Measurements from ENCODE around the gene BRME1.

Gene BRME1

GRCh38 chr19:13914777-13915176 is 8.9 kb upstream of the BRME1 start:
- H3K36me3 ChIP-seq (ENCODE audit: control insufficient read depth in 5 of 5, insufficient read depth in 5 of 5, low read length in 5 of 5): peaks cover 3 to 71% (median 56%) of the 10 kb centered on the region in 5 donors
- no peaks in the 10 kb centered on the region for H3K27me3 ChIP-seq (ENCODE audit: control insufficient read depth in 5 of 5, insufficient read depth in 4 of 5, low read length in 5 of 5)
- H3K9ac ChIP-seq (ENCODE audit: low read length in 5 of 5): no peak overlapping the region
- H3K4me3 ChIP-seq (ENCODE audit: low read depth in 1 of 5, low read length in 5 of 5): no peak overlapping the region
- H3K9me3 ChIP-seq (ENCODE audit: control insufficient read depth in 5 of 5, low read length in 5 of 5): no peaks in the 10 kb centered on the region
- H3K27ac ChIP-seq (ENCODE audit: low read depth, low read length): no peak overlapping the region
- peaks cover 0 to 26% (median 3%) of the 10 kb centered on the region in 5 donors for H3K4me1 ChIP-seq (ENCODE audit: control insufficient read depth in 5 of 5, insufficient read depth in 5 of 5, low read length in 5 of 5)

- Histone ChIP-seq H3K4me1 (ENCODE audit: control insufficient read depth in 5 of 5, insufficient read depth in 5 of 5, low read length in 5 of 5) (peaks cover 0 to 22% (median under 1%) of the 10 kb centered on the region in 5 donors), H3K36me3 (ENCODE audit: control insufficient read depth in 5 of 5, insufficient read depth in 5 of 5, low read length in 5 of 5) (peaks cover 3 to 67% (median 48%) of the 10 kb centered on the region in 5 donors), H3K9me3 (ENCODE audit: control insufficient read depth in 5 of 5, low read length in 5 of 5) (no peaks in the 10 kb centered on the region)
Observed at GRCh38 chr19:13913352-13913751, 7.4 kb upstream of the BRME1 start.

GRCh38 chr19:13909430-13909829 is 3.5 kb upstream of the BRME1 start:
- Histone ChIP-seq H3K27ac (ENCODE audit: low read depth, low read length) (no peak overlapping the region), H3K4me1 (ENCODE audit: control insufficient read depth in 5 of 5, insufficient read depth in 5 of 5, low read length in 5 of 5) (peaks cover 6 to 18% (median 15%) of the 10 kb centered on the region in 5 donors), H3K4me3 (ENCODE audit: low read depth in 1 of 5, low read length in 5 of 5) (no peak overlapping the region), H3K27me3 (ENCODE audit: control insufficient read depth in 5 of 5, insufficient read depth in 4 of 5, low read length in 5 of 5) (no peaks in the 10 kb centered on the region), H3K36me3 (ENCODE audit: control insufficient read depth in 5 of 5, insufficient read depth in 5 of 5, low read length in 5 of 5) (peaks cover 0 to 44% (median 32%) of the 10 kb centered on the region in 5 donors), H3K9ac (ENCODE audit: low read length in 5 of 5) (no peak overlapping the region), H3K9me3 (ENCODE audit: control insufficient read depth in 5 of 5, low read length in 5 of 5) (no peaks in the 10 kb centered on the region)

More at GRCh38 chr19:13913352-13913751, 7.4 kb upstream of the BRME1 start:
- Histone ChIP-seq H3K9ac (ENCODE audit: low read length in 5 of 5) (no peak overlapping the region), H3K27ac (ENCODE audit: low read depth, low read length) (no peak overlapping the region), H3K4me3 (ENCODE audit: low read depth in 1 of 5, low read length in 5 of 5) (no peak overlapping the region), H3K27me3 (ENCODE audit: control insufficient read depth in 5 of 5, insufficient read depth in 4 of 5, low read length in 5 of 5) (no peaks in the 10 kb centered on the region)

- no peaks in the 10 kb centered on the region for H3K9me3 ChIP-seq (ENCODE audit: control insufficient read depth in 5 of 5, low read length in 5 of 5)
- H3K4me1 ChIP-seq (ENCODE audit: control insufficient read depth in 5 of 5, insufficient read depth in 5 of 5, low read length in 5 of 5): peaks cover 6 to 18% (median 15%) of the 10 kb centered on the region in 5 donors
- no peak overlapping the region for H3K4me3 ChIP-seq (ENCODE audit: low read depth in 1 of 5, low read length in 5 of 5)
- H3K27ac ChIP-seq (ENCODE audit: low read depth, low read length): no peak overlapping the region
- H3K27me3 ChIP-seq (ENCODE audit: control insufficient read depth in 5 of 5, insufficient read depth in 4 of 5, low read length in 5 of 5): no peaks in the 10 kb centered on the region
- H3K9ac ChIP-seq (ENCODE audit: low read length in 5 of 5): peak overlapping the region in 1 of 5 donors; percentile 21
- peaks cover 0 to 38% (median 27%) of the 10 kb centered on the region in 5 donors for H3K36me3 ChIP-seq (ENCODE audit: control insufficient read depth in 5 of 5, insufficient read depth in 5 of 5, low read length in 5 of 5)
Observed at GRCh38 chr19:13908674-13909073, 2.8 kb upstream of the BRME1 start.

- Histone ChIP-seq H3K36me3 (ENCODE audit: control insufficient read depth in 5 of 5, insufficient read depth in 5 of 5, low read length in 5 of 5) (peaks cover 0 to 20% (median 10%) of the 10 kb centered on the region in 5 donors), H3K27ac (ENCODE audit: low read depth, low read length) (no peak overlapping the region), H3K27me3 (ENCODE audit: control insufficient read depth in 5 of 5, insufficient read depth in 4 of 5, low read length in 5 of 5) (no peaks in the 10 kb centered on the region), H3K4me1 (ENCODE audit: control insufficient read depth in 5 of 5, insufficient read depth in 5 of 5, low read length in 5 of 5) (peaks cover 6 to 18% (median 15%) of the 10 kb centered on the region in 5 donors), H3K4me3 (ENCODE audit: low read depth in 1 of 5, low read length in 5 of 5) (peak overlapping the region; percentile 72 to 82 (median 80)), H3K9ac (ENCODE audit: low read length in 5 of 5) (peak overlapping the region; percentile 81 to 92 (median 91)), H3K9me3 (ENCODE audit: control insufficient read depth in 5 of 5, low read length in 5 of 5) (no peaks in the 10 kb centered on the region)
Observed at GRCh38 chr19:13906910-13907309, 993 bp upstream of the BRME1 start.

GRCh38 chr19:13906521-13906904 is 596 bp upstream of the BRME1 start:
- H3K4me3 ChIP-seq (ENCODE audit: low read depth in 1 of 5, low read length in 5 of 5): peak overlapping the region; percentile 72 to 82 (median 80)
- peaks cover 6 to 18% (median 15%) of the 10 kb centered on the region in 5 donors for H3K4me1 ChIP-seq (ENCODE audit: control insufficient read depth in 5 of 5, insufficient read depth in 5 of 5, low read length in 5 of 5)
- H3K27me3 ChIP-seq (ENCODE audit: control insufficient read depth in 5 of 5, insufficient read depth in 4 of 5, low read length in 5 of 5): no peaks in the 10 kb centered on the region
- peak overlapping the region; percentile 30 for H3K27ac ChIP-seq (ENCODE audit: low read depth, low read length)
- peak overlapping the region; percentile 81 to 92 (median 91) for H3K9ac ChIP-seq (ENCODE audit: low read length in 5 of 5)
- H3K36me3 ChIP-seq (ENCODE audit: control insufficient read depth in 5 of 5, insufficient read depth in 5 of 5, low read length in 5 of 5): peaks cover 0 to 19% (median 10%) of the 10 kb centered on the region in 5 donors
- H3K9me3 ChIP-seq (ENCODE audit: control insufficient read depth in 5 of 5, low read length in 5 of 5): no peaks in the 10 kb centered on the region

- peaks cover 6 to 18% (median 15%) of the 10 kb centered on the region in 5 donors for H3K4me1 ChIP-seq (ENCODE audit: control insufficient read depth in 5 of 5, insufficient read depth in 5 of 5, low read length in 5 of 5)
- no peaks in the 10 kb centered on the region for H3K9me3 ChIP-seq (ENCODE audit: control insufficient read depth in 5 of 5, low read length in 5 of 5)
- H3K27me3 ChIP-seq (ENCODE audit: control insufficient read depth in 5 of 5, insufficient read depth in 4 of 5, low read length in 5 of 5): no peaks in the 10 kb centered on the region
- no peaks in the 10 kb centered on the region for H3K36me3 ChIP-seq (ENCODE audit: control insufficient read depth in 5 of 5, insufficient read depth in 5 of 5, low read length in 5 of 5)
- no peak overlapping the region for H3K27ac ChIP-seq (ENCODE audit: low read depth, low read length)
- no peak overlapping the region for H3K9ac ChIP-seq (ENCODE audit: low read length in 5 of 5)
- no peak overlapping the region for H3K4me3 ChIP-seq (ENCODE audit: low read depth in 1 of 5, low read length in 5 of 5)
Observed at GRCh38 chr19:13902993-13903555, 2.8 kb downstream of the BRME1 start.

- Histone ChIP-seq H3K4me1 (ENCODE audit: control insufficient read depth in 5 of 5, insufficient read depth in 5 of 5, low read length in 5 of 5) (no peaks in the 10 kb centered on the region), H3K4me3 (ENCODE audit: low read depth in 1 of 5, low read length in 5 of 5) (no peak overlapping the region), H3K27ac (ENCODE audit: low read depth, low read length) (no peak overlapping the region), H3K9ac (ENCODE audit: low read length in 5 of 5) (no peak overlapping the region), H3K9me3 (ENCODE audit: control insufficient read depth in 5 of 5, low read length in 5 of 5) (no peaks in the 10 kb centered on the region), H3K27me3 (ENCODE audit: control insufficient read depth in 5 of 5, insufficient read depth in 4 of 5, low read length in 5 of 5) (no peaks in the 10 kb centered on the region), H3K36me3 (ENCODE audit: control insufficient read depth in 5 of 5, insufficient read depth in 5 of 5, low read length in 5 of 5) (no peaks in the 10 kb centered on the region)
Observed at GRCh38 chr19:13899912-13900584, 5.9 kb downstream of the BRME1 start.

- Histone ChIP-seq H3K9ac (ENCODE audit: low read length in 5 of 5) (no peak overlapping the region), H3K36me3 (ENCODE audit: control insufficient read depth in 5 of 5, insufficient read depth in 5 of 5, low read length in 5 of 5) (no peaks in the 10 kb centered on the region), H3K4me1 (ENCODE audit: control insufficient read depth in 5 of 5, insufficient read depth in 5 of 5, low read length in 5 of 5) (no peaks in the 10 kb centered on the region), H3K27me3 (ENCODE audit: control insufficient read depth in 5 of 5, insufficient read depth in 4 of 5, low read length in 5 of 5) (no peaks in the 10 kb centered on the region), H3K9me3 (ENCODE audit: control insufficient read depth in 5 of 5, low read length in 5 of 5) (no peaks in the 10 kb centered on the region), H3K27ac (ENCODE audit: low read depth, low read length) (no peak overlapping the region), H3K4me3 (ENCODE audit: low read depth in 1 of 5, low read length in 5 of 5) (no peak overlapping the region)
Observed at GRCh38 chr19:13899393-13899792, 6.5 kb downstream of the BRME1 start.

GRCh38 chr19:13896227-13896626 is 9.7 kb downstream of the BRME1 start:
- no peak overlapping the region for H3K4me3 ChIP-seq (ENCODE audit: low read depth in 1 of 5, low read length in 5 of 5)
- no peaks in the 10 kb centered on the region for H3K4me1 ChIP-seq (ENCODE audit: control insufficient read depth in 5 of 5, insufficient read depth in 5 of 5, low read length in 5 of 5)
- no peaks in the 10 kb centered on the region for H3K9me3 ChIP-seq (ENCODE audit: control insufficient read depth in 5 of 5, low read length in 5 of 5)
- no peak overlapping the region for H3K27ac ChIP-seq (ENCODE audit: low read depth, low read length)
- H3K27me3 ChIP-seq (ENCODE audit: control insufficient read depth in 5 of 5, insufficient read depth in 4 of 5, low read length in 5 of 5): no peaks in the 10 kb centered on the region
- no peaks in the 10 kb centered on the region for H3K36me3 ChIP-seq (ENCODE audit: control insufficient read depth in 5 of 5, insufficient read depth in 5 of 5, low read length in 5 of 5)
- no peak overlapping the region for H3K9ac ChIP-seq (ENCODE audit: low read length in 5 of 5)
